MM.1S (cell line): Measurements from ENCODE around the gene CAB39.

ENCODE experiments used
- DNase-seq: peaks from one replicate; pipeline ENCODE4 v3.0.0-alpha.2; 2015
- H2AFZ ChIP-seq: fragments of 300-600 bp; sonication (generic); 2 replicates; pipeline ENCODE4 v1.6.0; 2016; ENCODE audit warnings: antibody characterized with exemption, low read length
- H3F3A ChIP-seq: fragments of 300-600 bp; sonication (generic); 2 replicates; pipeline ENCODE4 v1.6.1; 2016; ENCODE audit warnings: mild to moderate bottlenecking, antibody characterized with exemption, low read length, moderate library complexity, mixed read lengths; ENCODE audit not compliant: insufficient read depth
- H3K27ac ChIP-seq: fragments of 300-600 bp; sonication (generic); 2 replicates; pipeline ENCODE4 v1.5.1; 2016; ENCODE audit warnings: mild to moderate bottlenecking, low read length
- H3K27me3 ChIP-seq: fragments of 300-600 bp; sonication (generic); replicated peaks from 2 replicates; pipeline ENCODE4 v1.6.0; 2016; ENCODE audit warnings: low read length; ENCODE audit not compliant: insufficient read depth
- H3K36me3 ChIP-seq: fragments of 300-600 bp; sonication (generic); replicated peaks from 2 replicates; pipeline ENCODE4 v1.6.1; 2016; ENCODE audit warnings: mild to moderate bottlenecking, low read length, mixed read lengths; ENCODE audit not compliant: insufficient read depth
- H3K4me1 ChIP-seq: fragments of 300-600 bp; sonication (generic); 2 replicates; pipeline ENCODE4 v1.6.1; 2016; ENCODE audit warnings: low read length, mixed read lengths
- H3K4me2 ChIP-seq: fragments of 300-600 bp; sonication (generic); 2 replicates; pipeline ENCODE4 v1.6.0; 2016; ENCODE audit warnings: low read depth, low read length
- H3K4me3 ChIP-seq: fragments of 300-600 bp; sonication (generic); 2 replicates; pipeline ENCODE4 v1.5.1; 2016; ENCODE audit warnings: low read length, mixed read lengths
- H3K79me2 ChIP-seq: fragments of 300-600 bp; sonication (generic); 2 replicates; pipeline ENCODE4 v1.6.1; 2016; ENCODE audit warnings: mixed run types, low read length, mixed read lengths
- H3K9ac ChIP-seq: fragments of 300-600 bp; sonication (generic); 2 replicates; pipeline ENCODE4 v1.6.1; 2016; ENCODE audit warnings: low read length, mixed read lengths
- H3K9me2 ChIP-seq: fragments of 300-600 bp; sonication (generic); replicated peaks from 2 replicates; pipeline ENCODE4 v1.6.1; 2016; ENCODE audit warnings: mild to moderate bottlenecking, low read length, mixed read lengths; ENCODE audit not compliant: insufficient read depth
- H3K9me3 ChIP-seq: fragments of 300-600 bp; sonication (generic); replicated peaks from 2 replicates; pipeline ENCODE4 v1.6.1; 2016; ENCODE audit warnings: mild to moderate bottlenecking, low read length, mixed read lengths; ENCODE audit not compliant: insufficient read depth
- H4K20me1 ChIP-seq: fragments of 300-600 bp; sonication (generic); 2 replicates; pipeline ENCODE4 v1.6.1; 2016; ENCODE audit warnings: mild to moderate bottlenecking, low read length, moderate library complexity, mixed read lengths; ENCODE audit not compliant: insufficient read depth
- CTCF ChIP-seq: fragments of 300-600 bp; sonication (generic); IDR thresholded peaks from 2 replicates; pipeline ENCODE4 v1.5.1; 2016; ENCODE audit warnings: antibody characterized with exemption, low read length, mixed read lengths
- EZH2 ChIP-seq: fragments of 300-600 bp; sonication (generic); optimal IDR thresholded peaks from 2 replicates; pipeline ENCODE3; 2017; ENCODE audit warnings: low read depth, mild to moderate bottlenecking, antibody characterized with exemption, low read length, mixed read lengths
- EZH2phosphoT487 ChIP-seq: fragments of 300-600 bp; sonication (generic); IDR thresholded peaks from 2 replicates; pipeline ENCODE4 v1.6.1; 2018; ENCODE audit warnings: antibody characterized with exemption, low read length

The CAB39 gene

DNA sequence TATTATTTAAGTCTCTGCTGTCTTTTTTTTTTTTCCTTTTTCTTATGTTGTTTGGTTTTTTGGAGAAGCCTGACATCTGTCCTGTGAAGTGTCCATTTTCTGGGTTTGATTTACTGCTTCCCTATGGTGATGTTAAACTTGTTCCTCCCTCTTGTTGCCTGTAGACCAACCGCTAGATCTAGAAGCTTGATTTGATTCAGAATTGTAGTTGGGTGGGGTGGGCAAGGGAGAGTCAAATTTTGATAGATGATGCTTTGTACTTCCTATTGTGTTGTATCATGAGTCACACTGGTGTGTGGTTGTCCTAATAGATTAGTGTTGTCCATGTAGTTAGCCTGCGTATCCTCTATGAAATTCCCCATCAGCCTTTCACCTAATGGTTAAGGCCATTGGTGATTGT is 35.4 kb downstream of the CAB39 start:
- Histone ChIP-seq H3K27ac (no peak overlapping the region), H3K9me3 (no peaks in the 10 kb centered on the region), H3K27me3 (no peaks in the 10 kb centered on the region), H3K4me1 (no peaks in the 10 kb centered on the region), H3K9me2 (no peaks in the 10 kb centered on the region), H3K36me3 (no peaks in the 10 kb centered on the region), H4K20me1 (peaks cover 5% of the 10 kb centered on the region; the same call in 1 of the 2 replicates), H2AFZ (no peak overlapping the region), H3F3A (no peaks in the 10 kb centered on the region), H3K4me3 (no peak overlapping the region), H3K79me2 (peaks cover 70% of the 10 kb centered on the region), H3K9ac (no peak overlapping the region), H3K4me2 (no peak overlapping the region)
- DNase-seq: no peak
- no peak for TF ChIP-seq EZH2phosphoT487
- no peak for TF ChIP-seq CTCF
- TF ChIP-seq EZH2: no peak

GRCh38 chr2:230749111-230749510 is 36.5 kb downstream of the CAB39 start:
- no peak for TF ChIP-seq EZH2phosphoT487
- no peak for TF ChIP-seq CTCF
- TF ChIP-seq EZH2: no peak
- H3K4me3 ChIP-seq: no peak overlapping the region
- no peak for DNase-seq
- peaks cover 75% of the 10 kb centered on the region for H3K79me2 ChIP-seq
- H3K9me3 ChIP-seq: no peaks in the 10 kb centered on the region
- no peak overlapping the region for H2AFZ ChIP-seq
- H3K9me2 ChIP-seq: no peaks in the 10 kb centered on the region
- H3K4me1 ChIP-seq: no peaks in the 10 kb centered on the region
- H3K9ac ChIP-seq: no peak overlapping the region
- H3K27ac ChIP-seq: no peak overlapping the region
- H4K20me1 ChIP-seq: peaks cover 5% of the 10 kb centered on the region; the same call in 1 of the 2 replicates
- no peaks in the 10 kb centered on the region for H3K27me3 ChIP-seq
- H3K4me2 ChIP-seq: no peak overlapping the region
- no peaks in the 10 kb centered on the region for H3K36me3 ChIP-seq
- H3F3A ChIP-seq: no peaks in the 10 kb centered on the region

DNA sequence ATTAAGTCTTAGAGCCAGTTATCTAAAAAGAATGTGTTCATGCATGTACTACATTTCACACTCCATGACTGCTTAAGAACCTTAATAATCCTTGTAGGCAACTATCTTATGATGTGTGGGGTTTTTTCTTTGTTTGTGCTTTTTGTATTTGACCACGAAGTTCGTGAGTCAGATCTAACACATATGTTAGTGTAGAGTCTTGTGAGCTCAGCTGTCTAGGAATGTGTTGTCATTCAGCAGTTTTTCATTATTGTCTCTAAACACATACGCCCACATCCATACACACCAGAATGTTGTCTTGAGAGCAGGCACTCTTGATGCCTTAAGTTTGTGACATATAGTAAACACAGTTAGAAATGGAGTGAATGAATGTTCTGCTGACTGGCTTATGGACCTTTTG is 38.4 kb downstream of the CAB39 start:
- Histone ChIP-seq H4K20me1 (peaks cover 5% of the 10 kb centered on the region; the same call in 1 of the 2 replicates), H3K4me2 (no peak overlapping the region)
- DNase-seq: no peak

More for the DNA sequence above, 38.4 kb downstream of the CAB39 start:
- no peak overlapping the region for H2AFZ ChIP-seq
- TF ChIP-seq CTCF: no peak
- TF ChIP-seq EZH2: no peak
- TF ChIP-seq EZH2phosphoT487: no peak
- no peaks in the 10 kb centered on the region for H3K4me1 ChIP-seq
- H3F3A ChIP-seq: no peaks in the 10 kb centered on the region
- no peaks in the 10 kb centered on the region for H3K27me3 ChIP-seq
- H3K4me3 ChIP-seq: no peak overlapping the region
- peaks cover 87% of the 10 kb centered on the region for H3K79me2 ChIP-seq
- no peaks in the 10 kb centered on the region for H3K9me3 ChIP-seq
- no peak overlapping the region for H3K27ac ChIP-seq
- H3K9me2 ChIP-seq: no peaks in the 10 kb centered on the region
- H3K9ac ChIP-seq: no peak overlapping the region
- no peaks in the 10 kb centered on the region for H3K36me3 ChIP-seq
